Activated CD4-positive, alpha-beta T cell treated with anti-CD3 and anti-CD28 coated beads, Interleukin-10, Interleukin-2, amounts not matched to agents 100 ng/mL and 50 ng/mL, durations not matched to agents 16 hours and 8 hours (primary cell): ENCODE measurements around the gene WWP2.
"Not testable (repeated sequence)": the region's sequence is repeated elsewhere in the genome, so short reads cannot be mapped to it uniquely, and the experiment has no call there.

Experiments used
- DNase-seq: peaks from one replicate; pipeline ENCODE4 v3.0.0-alpha.2; 2020

The WWP2 gene

GRCh38 chr16:69951672-69952031, 189.5 kb downstream of the WWP2 start:
- DNase-seq = not testable (repeated sequence)

- not testable (repeated sequence) for DNase-seq
These were observed 190.0 kb downstream of the WWP2 start for GRCh38 chr16:69952116-69952515.

DNA sequence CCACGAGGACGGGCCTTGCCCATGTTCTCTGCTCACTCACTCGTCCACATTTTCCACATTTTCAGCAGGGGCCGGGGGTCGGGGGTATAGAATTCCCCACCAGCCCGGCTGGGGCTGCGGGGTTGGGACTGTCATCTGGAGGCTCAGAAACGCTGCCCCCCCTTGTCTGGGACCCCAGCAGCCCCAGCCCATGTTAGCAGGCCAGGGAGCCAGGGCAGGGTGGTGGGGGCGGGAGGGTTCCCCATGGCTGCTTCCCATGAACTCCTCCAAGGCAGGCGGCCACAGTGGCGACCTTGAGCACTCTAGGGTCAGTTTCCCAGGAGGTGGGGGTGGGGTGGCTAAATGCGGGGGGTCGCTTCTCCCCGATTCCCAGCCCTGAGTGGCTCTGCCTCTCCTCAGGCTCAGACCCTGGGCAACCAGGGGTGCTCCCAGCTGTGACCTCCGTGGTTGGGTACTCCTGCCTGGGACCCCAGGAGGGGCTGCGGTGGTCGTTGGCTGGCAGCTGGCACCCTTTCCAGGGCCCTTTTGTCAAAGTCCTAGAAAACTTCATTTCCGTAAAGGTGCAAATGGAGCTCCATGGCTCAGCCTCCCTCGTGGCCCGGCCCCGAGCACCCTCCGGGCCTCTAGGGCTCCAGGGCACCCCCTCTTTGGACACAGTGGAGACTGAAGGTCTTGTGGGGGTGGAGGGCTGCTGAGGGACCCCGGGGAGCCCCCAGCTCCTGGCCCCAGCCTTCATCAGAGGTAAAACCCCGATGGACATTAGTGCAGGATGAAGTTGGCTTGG, 190.6 kb downstream of the WWP2 start:
- DNase-seq = not testable (repeated sequence)

- DNase-seq = not testable (repeated sequence)
These were observed 192.1 kb downstream of the WWP2 start for GRCh38 chr16:69954241-69954640.

GRCh38 chr16:69963312-69963711, 201.2 kb downstream of the WWP2 start:
- not testable (repeated sequence) for DNase-seq

DNA sequence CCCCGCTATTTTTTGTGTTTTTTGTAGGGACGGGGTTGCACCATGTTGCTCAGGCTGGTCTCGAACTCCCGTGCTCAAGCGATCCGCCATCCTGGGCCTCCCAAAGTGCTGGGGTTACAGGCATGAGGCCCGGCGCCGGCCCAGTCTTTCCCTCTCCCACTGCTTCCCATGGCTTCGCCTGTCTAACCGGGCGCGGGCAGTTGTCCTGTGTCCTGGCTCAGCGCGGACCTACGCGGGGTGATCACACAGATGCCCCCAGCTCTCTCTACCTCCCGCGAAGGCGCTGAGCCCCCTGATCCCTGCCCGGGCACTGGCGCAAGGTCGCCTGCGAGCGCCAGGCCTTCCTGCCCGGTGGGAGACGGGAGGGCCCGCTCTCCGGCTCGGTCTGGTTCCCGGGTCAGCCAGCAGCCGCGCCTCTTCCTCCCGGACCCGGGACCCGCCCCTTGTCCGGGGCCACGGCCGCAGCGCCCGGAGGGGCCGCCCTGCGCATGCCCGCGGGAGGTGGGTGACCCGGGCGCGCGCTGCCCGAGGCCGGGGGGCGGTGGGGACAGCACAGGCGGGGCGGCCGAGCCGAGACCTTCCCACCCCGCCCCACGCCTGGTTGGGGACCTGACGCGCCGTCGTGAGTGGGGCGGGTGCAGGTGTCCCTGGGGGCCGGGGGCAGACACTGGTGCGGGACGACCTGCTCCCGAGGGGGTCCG, 203.0 kb downstream of the WWP2 start:
- DNase-seq = not testable (repeated sequence)

DNA sequence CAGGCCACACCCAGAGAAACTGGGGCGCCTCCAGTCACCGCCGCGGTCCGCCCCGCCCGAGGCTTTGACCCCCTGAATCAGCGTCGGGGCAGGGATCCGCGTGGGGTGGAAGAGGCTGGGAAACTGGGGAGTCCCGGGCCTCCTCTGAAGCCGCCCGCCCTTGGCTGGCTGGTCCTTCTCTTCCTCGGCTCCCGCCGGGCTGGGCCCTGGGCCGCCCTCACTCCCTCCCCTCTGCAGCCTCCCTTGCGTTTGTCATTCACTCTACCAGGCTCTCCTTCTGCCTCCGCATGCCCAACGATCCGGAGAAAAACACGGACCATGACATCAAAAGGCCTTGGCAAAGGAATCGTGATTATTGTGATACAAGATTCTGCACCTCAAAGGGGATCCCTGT, 203.5 kb downstream of the WWP2 start:
- not testable (repeated sequence) for DNase-seq

DNA sequence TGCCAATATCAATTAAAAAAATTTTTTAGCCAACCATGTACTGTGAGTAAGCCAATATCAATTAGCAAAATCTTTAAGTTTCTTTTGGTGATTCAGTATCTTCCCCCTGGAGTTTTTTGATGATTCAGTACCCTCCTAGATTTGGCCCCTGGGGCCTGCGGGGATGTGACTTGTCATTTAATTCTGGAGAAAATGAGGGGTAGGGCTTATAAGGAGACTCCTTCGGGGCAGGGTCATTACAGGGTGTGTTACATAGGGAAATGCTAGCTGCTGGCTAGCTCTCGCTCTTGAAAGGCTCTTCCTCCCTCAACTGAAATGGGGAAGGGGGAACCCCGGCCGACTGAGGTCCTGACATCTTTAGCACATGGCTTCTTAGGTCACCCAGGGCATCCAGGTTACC, 205.6 kb downstream of the WWP2 start:
- not testable (repeated sequence) for DNase-seq

GRCh38 chr16:69968125-69968524, 206.0 kb downstream of the WWP2 start:
- DNase-seq = not testable (repeated sequence)

DNA sequence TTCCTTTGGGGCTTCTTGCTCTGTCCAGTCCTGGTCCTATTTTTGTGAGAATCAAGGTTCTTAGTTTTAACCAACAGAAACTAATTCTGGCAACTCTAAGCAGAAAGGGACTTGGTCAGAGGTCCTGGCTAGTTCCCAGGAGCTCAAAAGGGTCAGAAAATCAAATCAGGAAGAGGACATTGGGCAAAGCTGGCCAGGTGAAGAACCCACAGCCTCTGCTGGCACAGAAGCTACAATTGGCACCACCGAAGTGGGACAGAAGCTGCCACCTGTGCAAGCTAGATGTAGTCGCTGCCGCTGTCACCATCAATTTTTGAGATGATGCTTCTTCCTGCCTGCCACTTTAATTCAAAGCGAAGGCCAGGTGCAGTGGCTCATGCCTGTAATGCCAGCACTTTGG, 207.5 kb downstream of the WWP2 start:
- not testable (repeated sequence) for DNase-seq

- DNase-seq = not testable (repeated sequence)
These were observed 210.0 kb downstream of the WWP2 start for GRCh38 chr16:69972120-69972519.

DNA sequence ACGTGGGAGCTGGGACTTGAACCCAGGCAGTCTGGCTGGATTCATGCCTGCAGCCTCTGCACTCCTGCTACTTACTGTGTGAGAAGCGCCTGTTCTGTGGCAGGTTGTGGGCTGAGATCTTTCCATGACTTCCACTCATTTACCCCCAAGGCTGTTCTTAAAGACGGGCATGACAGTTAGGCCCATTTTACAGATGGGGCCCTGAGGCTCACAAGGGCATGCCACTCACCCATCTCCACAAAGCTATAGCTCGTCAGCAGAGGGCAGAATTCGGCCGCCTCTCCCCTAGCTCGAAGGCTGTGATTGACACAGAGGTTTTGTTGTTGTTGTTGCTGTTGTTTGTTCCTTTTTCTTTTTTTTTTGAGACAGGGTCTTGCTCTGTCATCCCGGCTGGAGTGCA, 210.8 kb downstream of the WWP2 start:
- DNase-seq = not testable (repeated sequence)

DNA sequence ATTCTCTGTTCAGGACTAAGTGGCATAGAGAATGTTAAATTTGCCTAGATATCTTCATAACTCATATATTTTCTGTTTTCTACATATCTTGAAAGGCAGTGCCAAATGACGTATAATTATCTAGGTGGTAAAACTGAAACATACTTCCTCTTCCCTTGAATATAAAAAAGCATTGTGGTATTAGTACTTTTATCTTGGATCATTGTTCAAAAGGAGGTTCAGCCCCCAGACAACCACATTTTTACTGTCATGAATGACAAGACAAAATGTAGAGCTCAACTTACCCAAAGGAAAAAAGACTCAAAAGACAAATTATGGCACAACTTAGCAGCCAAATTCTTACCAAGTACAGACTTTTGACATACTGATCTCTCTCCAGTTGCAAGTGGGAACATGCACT, 223.1 kb downstream of the WWP2 start:
- not testable (repeated sequence) for DNase-seq
